ENCODE data around the gene AJUBA. TPM values are rescaled to one million over a fixed set of nuclear protein-coding genes. Genes with fewer than 3 reads are reported as not detected.
A peak's percentile ranks its signal among the peaks of the same experiment; 100 is the strongest.
"Not testable (repeated sequence)": the region's sequence is repeated elsewhere in the genome, so short reads cannot be mapped to it uniquely, and the experiment has no call there.

The AJUBA gene
- total RNA-seq, 2 donors from 2014 or later: 21.0 to 27.9 TPM

- no peaks in the 10 kb centered on the region for H3K27me3 ChIP-seq (replicated peaks; ENCODE audit: insufficient read depth)
- intact Hi-C loops (cut with DNase I): no loop called here
These were observed 24.4 kb upstream of the AJUBA start for GRCh38 chr14:23006544-23007419.

GRCh38 chr14:23006188-23006534, 23.8 kb upstream of the AJUBA start:
- H3K4me1 ChIP-seq (replicated peaks): peaks cover 2% of the 10 kb centered on the region
- DNase-seq (ENCODE audit: low spot score): no peak
- H3K9me3 ChIP-seq: no peaks in the 10 kb centered on the region
- no peak for TF ChIP-seq POLR2A (IDR thresholded peaks at IDR 0.05)
- no peak for TF ChIP-seq POLR2AphosphoS5 (IDR thresholded peaks at IDR 0.05)
- TF ChIP-seq, protein P1, sequence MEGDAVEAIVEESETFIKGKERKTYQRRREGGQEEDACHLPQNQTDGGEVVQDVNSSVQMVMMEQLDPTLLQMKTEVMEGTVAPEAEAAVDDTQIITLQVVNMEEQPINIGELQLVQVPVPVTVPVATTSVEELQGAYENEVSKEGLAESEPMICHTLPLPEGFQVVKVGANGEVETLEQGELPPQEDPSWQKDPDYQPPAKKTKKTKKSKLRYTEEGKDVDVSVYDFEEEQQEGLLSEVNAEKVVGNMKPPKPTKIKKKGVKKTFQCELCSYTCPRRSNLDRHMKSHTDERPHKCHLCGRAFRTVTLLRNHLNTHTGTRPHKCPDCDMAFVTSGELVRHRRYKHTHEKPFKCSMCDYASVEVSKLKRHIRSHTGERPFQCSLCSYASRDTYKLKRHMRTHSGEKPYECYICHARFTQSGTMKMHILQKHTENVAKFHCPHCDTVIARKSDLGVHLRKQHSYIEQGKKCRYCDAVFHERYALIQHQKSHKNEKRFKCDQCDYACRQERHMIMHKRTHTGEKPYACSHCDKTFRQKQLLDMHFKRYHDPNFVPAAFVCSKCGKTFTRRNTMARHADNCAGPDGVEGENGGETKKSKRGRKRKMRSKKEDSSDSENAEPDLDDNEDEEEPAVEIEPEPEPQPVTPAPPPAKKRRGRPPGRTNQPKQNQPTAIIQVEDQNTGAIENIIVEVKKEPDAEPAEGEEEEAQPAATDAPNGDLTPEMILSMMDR (IDR thresholded peaks at IDR 0.05): no peak
- peak overlapping the region; percentile 50 to 62 for H3K4me3 ChIP-seq
- H3K36me3 ChIP-seq: no peaks in the 10 kb centered on the region
- no peaks in the 10 kb centered on the region for H3K27me3 ChIP-seq (replicated peaks; ENCODE audit: insufficient read depth)
- 63% methylated on average over 5 of the region's 5 CpGs for WGBS
- intact Hi-C loops (cut with DNase I): no loop called here
- peak overlapping the region; percentile 92 to 93 for H3K27ac ChIP-seq

More at GRCh38 chr14:23006544-23007419, 24.4 kb upstream of the AJUBA start:
- Histone ChIP-seq H3K4me1 (replicated peaks) (peaks cover 2% of the 10 kb centered on the region), H3K4me3 (peak overlapping the region; percentile 50 to 62), H3K9me3 (no peaks in the 10 kb centered on the region), H3K27ac (peak overlapping the region; percentile 92 to 93), H3K36me3 (no peaks in the 10 kb centered on the region)
- TF ChIP-seq POLR2AphosphoS5 (IDR thresholded peaks at IDR 0.05) (peak; percentile 98), POLR2A (IDR thresholded peaks at IDR 0.05) (peak; percentile 91)
- TF ChIP-seq, protein P1 (IDR thresholded peaks at IDR 0.05): peak in 1 of 4 experiments; percentile 20
- WGBS: under 1% methylated on average over 62 of the region's 62 CpGs
- DNase-seq (ENCODE audit: low spot score): peak; percentile 97

- H3K27ac ChIP-seq: no peak overlapping the region
These were observed 23.3 kb upstream of the AJUBA start for GRCh38 chr14:23005451-23006187.

GRCh38 chr14:23004274-23004673, 21.9 kb upstream of the AJUBA start:
- H3K4me1 ChIP-seq (replicated peaks); H3K27ac ChIP-seq; H3K9me3 ChIP-seq; intact Hi-C loops (cut with DNase I); H3K27me3 ChIP-seq (replicated peaks; ENCODE audit: insufficient read depth); H3K4me3 ChIP-seq; H3K36me3 ChIP-seq; DNase-seq (ENCODE audit: low spot score): not testable (repeated sequence)
- WGBS: 94% methylated on average over 4 of the region's 4 CpGs

More at GRCh38 chr14:23005451-23006187, 23.3 kb upstream of the AJUBA start:
- intact Hi-C loops (cut with DNase I): no loop called here
- WGBS: 84% methylated on average over 3 of the region's 3 CpGs
- DNase-seq (ENCODE audit: low spot score): no peak
- TF ChIP-seq, protein P1 (IDR thresholded peaks at IDR 0.05): no peak
- no peak for TF ChIP-seq POLR2AphosphoS5 (IDR thresholded peaks at IDR 0.05)
- no peak for TF ChIP-seq POLR2A (IDR thresholded peaks at IDR 0.05)
- Histone ChIP-seq H3K4me3 (no peak overlapping the region), H3K4me1 (replicated peaks) (peaks cover 2% of the 10 kb centered on the region), H3K36me3 (no peaks in the 10 kb centered on the region), H3K27me3 (replicated peaks; ENCODE audit: insufficient read depth) (no peaks in the 10 kb centered on the region), H3K9me3 (no peaks in the 10 kb centered on the region)

GRCh38 chr14:23002592-23002991, 20.2 kb upstream of the AJUBA start:
- WGBS: 93% methylated on average over 3 of the region's 3 CpGs
- TF ChIP-seq, protein P1 (IDR thresholded peaks at IDR 0.05): no peak
- TF ChIP-seq POLR2A (IDR thresholded peaks at IDR 0.05) (no peak), POLR2AphosphoS5 (IDR thresholded peaks at IDR 0.05) (no peak)

More at GRCh38 chr14:23002592-23002991, 20.2 kb upstream of the AJUBA start:
- H3K27me3 ChIP-seq (replicated peaks; ENCODE audit: insufficient read depth): no peaks in the 10 kb centered on the region
- H3K27ac ChIP-seq: no peak overlapping the region
- H3K36me3 ChIP-seq: no peaks in the 10 kb centered on the region
- H3K9me3 ChIP-seq: no peaks in the 10 kb centered on the region
- intact Hi-C loops (cut with DNase I): no loop called here
- no peak overlapping the region for H3K4me3 ChIP-seq
- no peak for DNase-seq (ENCODE audit: low spot score)
- H3K4me1 ChIP-seq (replicated peaks): no peaks in the 10 kb centered on the region

All from prostate gland (tissue), 2 donors.